SJCRH30 (cell line): ENCODE results near the gene FGF23. TPM values are rescaled to one million over a fixed set of nuclear protein-coding genes. Genes with fewer than 3 reads are reported as not detected.
A peak's percentile ranks its signal among the peaks of the same experiment; 100 is the strongest.

Experiments
- DNase-seq, 2 experiments: peaks; one replicate each; pipeline ENCODE4 v3.0.0-alpha.2; 2015 to 2020
- H3K27ac ChIP-seq: fragments of 250-450 bp; sonication (Bioruptor Pico); 2 replicates; pipeline ENCODE4 v1.5.1; 2020; ENCODE audit warnings: mild to moderate bottlenecking, moderate library complexity
- H3K27me3 ChIP-seq: fragments of 250-450 bp; sonication (Bioruptor Pico); 2 replicates; pipeline ENCODE4 v1.5.1; 2020; ENCODE audit warnings: mild to moderate bottlenecking, moderate library complexity
- H3K36me3 ChIP-seq: fragments of 250-450 bp; sonication (Bioruptor Pico); 2 replicates; pipeline ENCODE4 v1.5.1; 2020; ENCODE audit warnings: mild to moderate bottlenecking, moderate library complexity
- H3K4me1 ChIP-seq: fragments of 250-450 bp; sonication (Bioruptor Pico); 2 replicates; pipeline ENCODE4 v1.5.1; 2020; ENCODE audit warnings: mild to moderate bottlenecking, moderate library complexity
- H3K4me3 ChIP-seq: fragments of 250-450 bp; sonication (Bioruptor Pico); 2 replicates; pipeline ENCODE4 v1.5.1; 2020; ENCODE audit warnings: mild to moderate bottlenecking, moderate library complexity
- H3K9me3 ChIP-seq: fragments of 250-450 bp; sonication (Bioruptor Pico); replicated peaks from 2 replicates; pipeline ENCODE4 v1.5.1; 2020; ENCODE audit warnings: mild to moderate bottlenecking, moderate library complexity
- total RNA-seq: library from RNA; depleted of rRNA; stranded (reverse); fragments of >200 nt; shearing (Covaris generic); gene quantifications from 2 replicates; pipeline ENCODE4 v1.2.3, GENCODE V29; 2014

Gene FGF23
- total RNA-seq, 1 experiment from 2014 or later = 0.02 TPM

GRCh38 chr12:4401117-4401516, 21.6 kb upstream of the FGF23 start:
- no peaks in the 10 kb centered on the region for H3K36me3 ChIP-seq
- H3K27me3 ChIP-seq = 0 out of 2 replicates have a peak, but pooled peaks cover 5% of the 10 kb centered on the region
- no peak overlapping the region for H3K4me3 ChIP-seq
- H3K9me3 ChIP-seq = peaks cover 2% of the 10 kb centered on the region; the same call in 1 of the 2 replicates
- no peak overlapping the region for H3K27ac ChIP-seq
- no peak for DNase-seq
- no peaks in the 10 kb centered on the region for H3K4me1 ChIP-seq

GRCh38 chr12:4395818-4396217, 16.3 kb upstream of the FGF23 start:
- no peak for DNase-seq
- peaks cover 9% of the 10 kb centered on the region; the same call in 1 of the 2 replicates for H3K27me3 ChIP-seq
- H3K36me3 ChIP-seq = no peaks in the 10 kb centered on the region
- H3K9me3 ChIP-seq = no peaks in the 10 kb centered on the region
- no peak overlapping the region for H3K4me3 ChIP-seq
- no peaks in the 10 kb centered on the region for H3K4me1 ChIP-seq
- no peak overlapping the region for H3K27ac ChIP-seq

GRCh38 chr12:4393211-4393610, 13.7 kb upstream of the FGF23 start:
- H3K36me3 ChIP-seq = no peaks in the 10 kb centered on the region
- H3K27me3 ChIP-seq = peaks cover 7% of the 10 kb centered on the region; the same call in 1 of the 2 replicates
- H3K4me1 ChIP-seq = no peaks in the 10 kb centered on the region

GRCh38 chr12:4392223-4392742, 12.8 kb upstream of the FGF23 start:
- Histone ChIP-seq H3K27me3 (peaks cover 7% of the 10 kb centered on the region; the same call in 1 of the 2 replicates), H3K36me3 (no peaks in the 10 kb centered on the region), H3K4me3 (no peak overlapping the region), H3K27ac (no peak overlapping the region), H3K4me1 (no peaks in the 10 kb centered on the region), H3K9me3 (no peaks in the 10 kb centered on the region)
- no peak for DNase-seq

More at GRCh38 chr12:4393211-4393610, 13.7 kb upstream of the FGF23 start:
- no peak overlapping the region for H3K27ac ChIP-seq
- no peak for DNase-seq
- no peak overlapping the region for H3K4me3 ChIP-seq
- H3K9me3 ChIP-seq = no peaks in the 10 kb centered on the region

GRCh38 chr12:4388662-4389061, 9.2 kb upstream of the FGF23 start:
- Histone ChIP-seq H3K36me3 (no peaks in the 10 kb centered on the region), H3K27me3 (no peaks in the 10 kb centered on the region), H3K4me3 (no peak overlapping the region), H3K4me1 (no peaks in the 10 kb centered on the region), H3K27ac (no peak overlapping the region), H3K9me3 (no peaks in the 10 kb centered on the region)
- no peak for DNase-seq

GRCh38 chr12:4388032-4388431, 8.5 kb upstream of the FGF23 start:
- Histone ChIP-seq H3K27me3 (no peaks in the 10 kb centered on the region), H3K27ac (no peak overlapping the region), H3K9me3 (no peaks in the 10 kb centered on the region), H3K4me1 (no peaks in the 10 kb centered on the region), H3K4me3 (no peak overlapping the region), H3K36me3 (no peaks in the 10 kb centered on the region)
- no peak for DNase-seq

- Histone ChIP-seq H3K4me1 (no peaks in the 10 kb centered on the region), H3K4me3 (no peak overlapping the region), H3K27ac (no peak overlapping the region), H3K36me3 (no peaks in the 10 kb centered on the region), H3K9me3 (no peaks in the 10 kb centered on the region), H3K27me3 (no peaks in the 10 kb centered on the region)
- DNase-seq = no peak
These were observed 8.1 kb upstream of the FGF23 start for GRCh38 chr12:4387607-4388006.

GRCh38 chr12:4386801-4387200, 7.3 kb upstream of the FGF23 start:
- Histone ChIP-seq H3K27ac (no peak overlapping the region), H3K27me3 (no peaks in the 10 kb centered on the region), H3K4me1 (no peaks in the 10 kb centered on the region), H3K9me3 (no peaks in the 10 kb centered on the region), H3K36me3 (no peaks in the 10 kb centered on the region), H3K4me3 (no peak overlapping the region)
- no peak for DNase-seq

- Histone ChIP-seq H3K4me3 (no peak overlapping the region), H3K27me3 (no peaks in the 10 kb centered on the region), H3K9me3 (no peaks in the 10 kb centered on the region), H3K27ac (no peak overlapping the region), H3K4me1 (0 out of 2 replicates have a peak, but pooled peaks cover 7% of the 10 kb centered on the region), H3K36me3 (no peaks in the 10 kb centered on the region)
- peak; percentile 24 to 43 for DNase-seq
These were observed 3.9 kb upstream of the FGF23 start for GRCh38 chr12:4383304-4383865.

GRCh38 chr12:4380332-4380731, 820 bp upstream of the FGF23 start:
- H3K27ac ChIP-seq = no peak overlapping the region
- no peak overlapping the region for H3K4me3 ChIP-seq
- 0 out of 2 replicates have a peak, but pooled peaks cover 7% of the 10 kb centered on the region for H3K4me1 ChIP-seq
- peaks cover 5% of the 10 kb centered on the region; the same call in 1 of the 2 replicates for H3K27me3 ChIP-seq
- no peak for DNase-seq
- H3K36me3 ChIP-seq = no peaks in the 10 kb centered on the region
- no peaks in the 10 kb centered on the region for H3K9me3 ChIP-seq

- no peak overlapping the region for H3K27ac ChIP-seq
- DNase-seq = no peak
- 0 out of 2 replicates have a peak, but pooled peaks cover 7% of the 10 kb centered on the region for H3K4me1 ChIP-seq
- peaks cover 9% of the 10 kb centered on the region; the same call in 1 of the 2 replicates for H3K27me3 ChIP-seq
- H3K36me3 ChIP-seq = no peaks in the 10 kb centered on the region
- no peak overlapping the region for H3K4me3 ChIP-seq
- H3K9me3 ChIP-seq = no peaks in the 10 kb centered on the region
These were observed 740 bp downstream of the FGF23 start for GRCh38 chr12:4378772-4379171.

- Histone ChIP-seq H3K9me3 (no peaks in the 10 kb centered on the region), H3K4me1 (0 out of 2 replicates have a peak, but pooled peaks cover 7% of the 10 kb centered on the region), H3K36me3 (no peaks in the 10 kb centered on the region), H3K27ac (no peak overlapping the region), H3K27me3 (peaks cover 9% of the 10 kb centered on the region; the same call in 1 of the 2 replicates), H3K4me3 (no peak overlapping the region)
- no peak for DNase-seq
These were observed 4.1 kb downstream of the FGF23 start for GRCh38 chr12:4375449-4375848.

- peaks cover 9% of the 10 kb centered on the region; the same call in 1 of the 2 replicates for H3K27me3 ChIP-seq
- no peak for DNase-seq
- no peak overlapping the region for H3K4me3 ChIP-seq
- H3K27ac ChIP-seq = no peak overlapping the region
- no peaks in the 10 kb centered on the region for H3K36me3 ChIP-seq
- H3K9me3 ChIP-seq = no peaks in the 10 kb centered on the region
- H3K4me1 ChIP-seq = no peaks in the 10 kb centered on the region
These were observed 6.9 kb downstream of the FGF23 start for GRCh38 chr12:4372653-4373052.

GRCh38 chr12:4370265-4370664, 9.2 kb downstream of the FGF23 start:
- Histone ChIP-seq H3K4me1 (no peaks in the 10 kb centered on the region), H3K4me3 (no peak overlapping the region), H3K27me3 (peaks cover 3% of the 10 kb centered on the region; the same call in 1 of the 2 replicates), H3K27ac (no peak overlapping the region), H3K9me3 (no peaks in the 10 kb centered on the region), H3K36me3 (no peaks in the 10 kb centered on the region)
- DNase-seq = no peak

- DNase-seq = no peak
- H3K27me3 ChIP-seq = no peaks in the 10 kb centered on the region
- H3K9me3 ChIP-seq = no peaks in the 10 kb centered on the region
- no peaks in the 10 kb centered on the region for H3K36me3 ChIP-seq
- no peaks in the 10 kb centered on the region for H3K4me1 ChIP-seq
- H3K4me3 ChIP-seq = no peak overlapping the region
- no peak overlapping the region for H3K27ac ChIP-seq
These were observed 10.0 kb downstream of the FGF23 start for GRCh38 chr12:4369548-4369947.

GRCh38 chr12:4366090-4366489, 13.4 kb downstream of the FGF23 start:
- DNase-seq = no peak
- no peak overlapping the region for H3K27ac ChIP-seq
- H3K27me3 ChIP-seq = no peaks in the 10 kb centered on the region
- no peaks in the 10 kb centered on the region for H3K9me3 ChIP-seq
- H3K4me3 ChIP-seq = no peak overlapping the region
- H3K36me3 ChIP-seq = no peaks in the 10 kb centered on the region
- no peaks in the 10 kb centered on the region for H3K4me1 ChIP-seq
